ENCODE data around the gene KRCC1.
"Not testable (repeated sequence)": the region's sequence is repeated elsewhere in the genome, so short reads cannot be mapped to it uniquely, and the experiment has no call there.

KRCC1 gene

DNA sequence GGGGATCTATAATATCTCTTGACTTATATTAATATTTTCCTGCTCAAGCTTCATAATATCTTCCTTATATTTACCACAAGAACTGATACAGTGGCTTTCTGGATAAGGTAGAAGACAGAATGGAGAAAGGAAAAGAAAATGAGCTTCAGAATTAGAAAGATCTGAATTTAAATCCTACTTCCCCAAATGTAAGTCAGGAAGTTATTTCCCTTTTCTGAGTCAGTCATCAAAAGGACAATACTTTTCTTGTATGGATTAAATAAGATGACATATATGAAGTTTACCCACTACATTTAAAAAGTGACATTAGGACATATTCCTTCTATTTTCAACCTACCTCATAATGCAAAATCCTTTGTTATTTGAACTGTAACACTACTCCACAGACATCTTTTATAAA is 19.0 kb downstream of the KRCC1 start:
- no peak for DNase-seq

DNA sequence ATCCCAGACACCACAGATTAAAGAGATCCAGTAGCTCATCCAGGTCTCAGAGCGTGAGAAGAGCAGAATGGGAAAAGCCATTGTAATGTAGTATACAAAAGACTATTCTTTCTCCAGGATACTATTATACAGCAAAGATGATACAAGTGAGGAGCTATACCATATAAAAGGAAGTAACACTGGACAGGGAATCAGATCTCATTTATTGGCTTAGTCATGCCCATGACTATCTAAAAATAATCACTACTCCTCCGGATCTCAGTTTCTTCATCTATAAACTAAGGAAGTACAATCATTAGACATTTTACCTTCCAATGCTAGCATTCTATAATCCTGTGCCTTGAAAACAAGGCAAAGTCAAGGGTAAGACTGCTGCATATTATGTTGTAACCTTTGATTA is 19.4 kb downstream of the KRCC1 start:
- no peak for DNase-seq

DNA sequence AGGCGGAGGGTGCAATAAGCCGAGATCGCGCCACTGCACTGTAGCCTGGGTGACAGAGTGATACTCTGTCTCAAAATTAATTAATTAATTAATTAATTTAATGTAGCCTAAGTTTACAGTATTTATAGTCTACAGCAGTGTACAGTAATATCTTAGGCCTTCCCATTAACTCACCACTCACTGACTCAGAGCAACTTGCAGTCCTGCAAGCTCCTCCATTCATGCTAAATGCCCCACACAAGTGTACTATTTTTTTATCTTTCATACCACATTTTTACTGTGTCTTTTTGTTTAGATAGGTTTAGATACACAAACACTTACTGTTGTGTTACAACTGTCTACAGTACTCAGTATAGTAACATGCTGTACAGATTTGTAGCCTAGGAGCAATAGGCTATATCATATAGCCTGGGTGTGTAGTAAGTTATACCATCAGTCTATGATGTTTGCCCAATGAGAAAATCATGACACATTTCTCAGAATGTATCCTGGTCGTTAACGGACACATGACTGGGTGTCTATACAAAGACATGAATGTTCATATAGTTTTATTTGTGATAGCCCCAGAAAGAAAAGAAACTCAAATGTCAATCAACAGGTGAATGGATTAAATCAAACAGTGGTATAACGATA is 23.4 kb downstream of the KRCC1 start:
- no peak for DNase-seq

DNA sequence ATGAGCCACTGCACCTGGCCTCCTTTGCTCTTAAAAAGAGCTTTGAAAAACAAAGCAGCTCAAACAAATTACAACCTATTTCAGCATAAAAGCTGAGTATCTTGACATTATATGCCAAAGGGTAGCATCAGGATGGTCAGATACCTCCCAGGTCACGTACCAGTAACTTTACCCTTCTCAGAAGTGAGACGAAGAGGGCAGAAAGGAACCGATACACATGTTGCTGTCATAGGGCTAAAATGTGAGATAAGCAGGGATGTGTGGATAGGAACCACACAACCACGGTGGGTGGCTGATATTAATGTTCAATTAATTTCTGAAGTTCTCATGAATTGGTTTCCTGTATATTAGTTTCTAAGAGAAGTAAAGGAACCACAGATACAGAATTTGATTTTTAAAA is 26.7 kb downstream of the KRCC1 start:
- DNase-seq, result no peak

DNA sequence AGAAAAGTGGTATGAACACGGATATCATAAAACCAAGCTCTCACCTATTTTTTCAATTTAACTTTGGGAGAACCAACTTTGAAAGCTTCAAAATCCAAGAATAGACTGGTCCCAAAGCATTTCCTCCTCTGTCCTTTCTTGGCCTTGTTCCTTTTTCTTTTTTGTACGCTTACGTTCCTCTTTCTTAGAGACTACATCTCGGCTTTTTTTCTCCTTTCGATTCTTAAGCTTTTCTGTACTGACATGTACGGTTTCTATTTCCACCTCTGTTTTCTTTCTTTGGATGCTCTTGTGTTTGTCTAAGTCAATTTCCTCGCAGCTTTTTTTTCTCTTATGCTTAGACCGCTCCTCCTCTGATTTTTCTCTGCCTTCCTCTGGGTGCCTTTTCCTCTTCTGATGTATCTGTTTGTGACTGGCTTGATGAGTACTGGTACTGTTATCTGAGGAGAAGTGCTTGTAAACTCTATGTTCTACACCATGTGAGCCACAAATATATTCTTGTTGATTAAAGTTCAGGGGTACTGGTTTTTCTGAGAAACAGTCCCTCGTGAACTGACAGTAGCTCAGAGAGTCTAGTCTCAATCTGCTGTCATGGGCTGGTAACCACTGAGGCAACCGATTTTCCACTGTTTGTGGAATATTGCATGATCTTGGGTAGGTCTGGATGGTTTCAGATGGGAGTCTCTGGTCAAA is 27.7 kb downstream of the KRCC1 start:
- DNase-seq, result no peak

DNA sequence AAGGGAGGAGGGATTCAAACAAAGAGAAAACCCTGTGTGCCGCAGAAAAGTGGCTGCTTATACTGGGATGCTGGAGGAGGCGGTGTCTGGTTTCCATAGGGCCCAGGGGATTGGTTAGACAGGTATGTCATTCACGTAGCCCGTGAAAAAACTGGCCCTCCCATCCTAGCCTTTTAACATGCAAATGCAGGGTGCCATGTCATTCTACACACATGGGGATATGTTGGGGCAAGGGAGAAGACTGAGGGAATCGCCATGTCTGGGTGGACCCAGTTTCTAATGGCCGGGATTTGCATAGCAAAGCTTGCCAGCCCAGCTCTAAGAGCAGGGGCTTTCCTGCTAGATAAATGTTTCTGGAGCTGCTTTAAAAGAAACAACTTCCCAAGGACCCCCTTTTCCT is 31.1 kb downstream of the KRCC1 start:
- no peak for DNase-seq

DNA sequence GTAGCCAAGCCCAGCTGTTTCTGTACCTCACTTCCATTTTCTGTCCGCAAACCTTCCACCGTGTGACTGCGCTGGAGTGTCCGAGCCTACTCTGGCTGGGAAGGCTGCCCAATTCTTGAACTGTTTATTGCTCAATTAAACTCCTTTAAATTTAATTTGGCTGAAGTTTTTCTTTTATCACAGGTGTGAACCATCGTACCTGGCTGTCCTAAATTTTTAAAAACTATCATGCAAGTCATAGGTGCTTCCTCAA is 33.0 kb downstream of the KRCC1 start:
- no peak for DNase-seq

DNA sequence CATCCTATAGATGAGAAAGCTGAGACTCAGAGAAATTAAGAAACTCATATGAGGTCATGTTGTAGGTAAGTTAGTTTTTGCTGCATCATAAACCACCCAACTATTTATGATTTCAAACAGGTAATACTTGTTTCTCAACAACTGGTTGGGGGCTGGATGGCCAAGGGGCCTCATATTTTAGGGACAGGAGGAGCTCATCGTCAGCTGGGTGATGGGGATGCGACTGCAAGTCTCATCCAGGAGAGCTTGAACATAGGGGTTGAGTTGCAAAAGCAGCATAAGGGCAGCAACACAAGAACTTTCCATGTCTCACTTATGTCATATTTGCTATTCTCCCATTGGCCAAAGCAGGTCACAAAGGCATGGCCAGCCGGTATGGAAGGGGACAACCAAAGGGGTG is 35.6 kb downstream of the KRCC1 start:
- no peak for DNase-seq

DNA sequence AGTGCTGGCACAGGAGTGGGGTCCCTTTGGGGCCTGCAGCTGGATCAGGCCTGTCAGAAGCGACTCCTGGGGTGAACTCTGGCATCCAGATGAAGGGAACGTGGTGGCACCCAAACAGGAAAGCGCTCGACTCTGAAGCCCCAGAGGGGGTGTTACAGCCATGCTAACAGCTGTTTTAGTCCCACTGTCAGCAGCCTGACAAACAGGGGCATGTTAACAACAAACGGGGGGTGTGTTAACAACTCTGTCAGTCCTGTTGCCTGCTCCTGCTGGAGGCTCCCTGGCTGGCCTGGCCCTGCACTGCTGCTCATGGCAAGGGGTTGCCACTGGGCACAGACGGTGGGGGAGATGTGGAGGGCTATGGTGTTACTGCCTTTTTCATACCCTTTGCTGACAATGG is 36.7 kb downstream of the KRCC1 start:
- no peak for DNase-seq

DNA sequence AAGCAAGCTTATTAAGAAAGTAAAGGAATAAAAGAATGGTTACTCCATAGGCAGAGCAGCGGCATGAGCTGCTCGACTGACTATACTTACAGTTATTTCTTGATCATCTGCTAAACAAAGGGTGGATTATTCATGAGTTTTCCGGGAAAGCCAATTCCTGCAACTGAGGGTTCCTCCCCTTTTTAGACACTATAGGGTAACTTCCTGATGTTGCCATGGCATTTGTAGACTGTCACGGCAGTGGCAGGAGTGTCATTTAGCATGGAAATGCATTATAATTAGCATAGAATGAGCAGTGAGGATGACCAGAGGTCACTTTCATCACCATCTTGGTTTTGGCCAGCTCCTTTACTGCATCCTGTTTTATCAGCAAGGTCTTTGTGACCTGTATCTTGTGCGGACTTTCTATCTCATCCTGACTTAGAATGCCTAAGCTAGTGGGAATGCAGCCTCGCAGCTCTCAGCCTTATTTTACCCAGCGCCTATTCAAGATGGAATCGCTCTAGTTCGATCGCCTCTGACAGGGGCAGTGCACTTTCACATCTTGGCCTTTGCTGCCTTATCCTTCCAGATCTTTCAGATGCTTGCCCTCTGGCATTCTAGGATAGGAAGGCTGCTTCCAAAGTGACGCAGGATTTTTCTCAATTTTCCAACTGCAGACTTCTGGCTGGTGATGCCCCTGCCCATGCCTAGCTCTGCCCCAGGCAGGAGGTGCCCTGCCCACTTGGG is 37.3 kb downstream of the KRCC1 start:
- not testable (repeated sequence) for DNase-seq

DNA sequence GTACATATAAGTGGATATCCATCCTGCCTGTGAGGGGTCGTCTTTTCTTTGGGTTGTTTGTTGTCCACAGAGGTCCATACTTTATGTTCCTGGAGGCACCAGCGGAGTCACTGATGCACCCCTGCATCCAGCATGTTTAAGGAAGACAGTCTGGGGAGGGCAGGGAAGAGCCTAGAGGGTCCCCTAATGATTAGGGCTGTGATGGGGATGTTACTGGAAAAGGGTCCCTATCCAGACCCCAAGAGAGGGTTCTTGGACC is 37.9 kb downstream of the KRCC1 start:
- DNase-seq, result not testable (repeated sequence)

DNA sequence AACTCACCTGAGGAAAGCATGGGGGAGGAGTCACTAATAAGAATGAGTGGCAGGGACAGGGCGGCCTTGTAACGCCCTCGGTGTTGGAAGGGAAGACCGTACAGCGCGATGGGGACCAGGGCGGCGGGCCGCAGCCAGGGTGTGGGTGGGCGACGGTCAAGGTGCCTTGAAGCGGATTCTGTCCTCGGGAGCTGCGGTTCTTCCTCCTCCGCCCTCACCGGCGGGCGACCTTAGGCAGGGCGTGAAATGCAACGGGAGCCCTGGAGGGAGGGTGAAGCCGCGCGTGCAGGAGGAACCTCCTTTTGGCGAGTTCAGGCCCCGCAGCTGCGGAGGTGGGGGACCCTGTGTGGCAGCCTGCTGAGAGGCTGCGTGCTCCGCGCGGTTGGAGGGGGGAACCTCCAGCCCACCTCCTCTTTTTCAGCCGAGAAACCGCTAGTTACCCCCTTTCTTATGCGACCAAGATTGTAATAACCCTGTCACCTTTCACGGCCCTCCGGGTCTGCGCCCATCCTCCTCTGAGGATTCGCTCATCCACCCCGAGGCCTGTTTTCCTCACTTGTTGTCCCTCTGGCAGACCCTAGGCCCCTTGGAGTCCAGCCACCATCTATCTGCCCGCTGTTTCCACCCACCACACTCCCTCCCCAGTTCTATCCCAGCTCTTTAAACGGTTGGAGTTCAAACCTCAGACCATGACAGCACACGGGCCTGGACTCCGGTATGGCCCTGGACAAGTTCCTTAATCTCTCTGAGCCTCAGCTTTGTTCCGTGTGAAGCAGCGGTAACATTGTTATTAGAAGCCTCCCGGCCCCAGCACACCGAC is 38.4 kb downstream of the KRCC1 start:
- DNase-seq, result peak; percentile 64

DNA sequence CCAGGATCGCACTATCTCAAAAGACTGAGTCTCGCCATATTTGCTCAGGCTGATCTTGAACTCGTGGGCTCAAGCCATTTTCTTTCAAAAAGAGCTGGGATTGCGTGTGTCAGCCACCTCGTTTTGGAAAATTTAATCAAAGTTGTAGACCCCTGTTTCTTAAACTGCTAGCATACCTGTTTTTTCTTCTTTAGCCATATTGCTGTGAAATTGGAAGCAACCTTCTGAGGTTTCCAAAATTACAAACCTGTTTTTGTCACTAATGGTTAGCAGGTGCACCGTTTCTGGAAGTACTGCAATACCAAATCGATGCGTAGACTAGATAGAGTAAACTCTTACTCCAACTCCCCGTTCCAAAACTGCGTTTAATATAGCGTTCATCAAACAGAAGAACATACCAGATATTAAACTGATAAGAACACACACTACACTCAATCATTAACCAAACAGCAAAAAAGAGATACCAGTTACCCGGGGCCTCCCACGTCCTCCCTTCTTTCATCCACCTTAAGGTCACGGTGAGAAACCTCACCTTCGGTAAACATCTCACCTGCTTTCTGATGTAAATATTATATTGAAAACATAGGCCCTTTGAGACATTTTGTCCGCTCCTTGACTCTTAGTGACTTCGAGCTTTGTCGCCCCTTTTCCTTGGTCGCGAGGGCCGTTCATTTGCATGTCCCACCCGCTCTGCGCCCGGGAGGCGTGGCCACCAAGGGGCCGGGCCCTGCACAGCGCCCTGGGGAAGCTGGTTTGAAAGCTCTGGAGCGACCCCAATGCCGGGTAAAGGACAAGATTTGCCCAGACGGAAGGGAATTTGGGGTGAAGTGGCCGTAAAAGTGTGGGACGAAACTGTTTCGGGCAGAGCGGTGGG is 39.3 kb downstream of the KRCC1 start, which contains the start of gene RNU2-63P:
TSS of gene RNU2-63P (minus strand) at position 462 of the 874 bp plus-strand sequence.
- DNase-seq, result peak; percentile 73

DNA sequence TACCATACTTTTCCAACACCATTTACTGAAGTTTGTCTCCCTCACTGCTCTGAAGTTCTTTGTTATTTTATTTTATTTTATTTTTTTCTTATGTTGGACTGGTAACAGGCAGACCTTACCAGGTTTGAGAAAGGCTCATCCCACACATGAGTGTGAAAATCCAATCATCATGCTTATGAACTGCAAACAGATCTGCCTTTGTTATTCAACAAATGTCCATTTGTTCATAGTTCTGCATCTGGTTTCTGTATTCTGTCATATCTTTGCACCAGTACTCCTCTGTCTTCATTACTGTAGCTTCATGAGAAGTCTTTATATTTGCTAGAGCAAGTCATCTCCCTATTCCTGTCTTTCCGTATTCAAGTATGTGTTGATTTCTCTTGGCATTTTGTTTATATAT is 44.6 kb downstream of the KRCC1 start:
- DNase-seq, result no peak

DNA sequence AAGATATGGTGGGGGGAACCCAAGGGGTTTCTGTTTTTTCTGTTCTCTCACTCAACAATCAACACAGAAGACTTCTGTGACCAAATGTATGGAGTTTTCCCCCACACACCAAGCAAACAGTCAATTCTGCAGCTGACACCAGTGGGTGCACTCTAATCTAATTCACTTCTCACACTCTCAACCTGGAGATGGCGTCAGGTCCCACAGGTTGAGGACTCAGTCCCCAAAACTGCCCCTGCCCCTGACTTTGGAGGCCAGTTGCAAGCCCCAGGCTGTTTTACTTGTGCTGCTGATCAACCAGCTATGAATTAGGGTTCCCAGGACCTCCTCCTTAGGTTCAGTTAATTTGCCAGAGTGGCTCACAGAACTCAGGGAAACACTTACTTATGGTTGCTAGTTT is 45.4 kb downstream of the KRCC1 start:
- DNase-seq, result no peak

DNA sequence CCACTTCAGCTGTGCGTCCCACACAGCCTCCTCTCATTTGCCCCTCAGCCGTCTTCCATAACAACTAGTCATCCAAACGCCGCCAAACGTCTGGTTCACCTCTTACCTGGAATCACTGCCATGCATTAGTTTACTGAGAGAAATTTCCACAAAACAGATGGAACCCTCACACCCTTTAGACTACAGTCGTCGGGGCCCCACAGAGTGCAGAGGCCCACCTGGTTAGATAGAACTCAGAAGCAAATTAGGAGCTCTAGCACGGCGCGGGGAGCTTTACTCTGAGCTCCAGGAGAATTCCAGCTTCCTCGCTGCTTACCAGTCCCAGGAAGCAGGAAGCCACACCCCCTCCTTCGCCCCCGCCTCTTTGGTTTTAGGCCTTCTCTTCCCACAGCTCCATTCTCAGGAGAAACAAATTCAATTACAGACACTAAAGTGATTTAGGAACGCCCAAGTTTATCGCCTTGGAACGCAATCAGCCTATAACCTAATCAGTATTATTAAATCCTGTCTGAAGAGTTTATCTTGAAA is 48.6 kb downstream of the KRCC1 start:
- DNase-seq, result no peak

DNA sequence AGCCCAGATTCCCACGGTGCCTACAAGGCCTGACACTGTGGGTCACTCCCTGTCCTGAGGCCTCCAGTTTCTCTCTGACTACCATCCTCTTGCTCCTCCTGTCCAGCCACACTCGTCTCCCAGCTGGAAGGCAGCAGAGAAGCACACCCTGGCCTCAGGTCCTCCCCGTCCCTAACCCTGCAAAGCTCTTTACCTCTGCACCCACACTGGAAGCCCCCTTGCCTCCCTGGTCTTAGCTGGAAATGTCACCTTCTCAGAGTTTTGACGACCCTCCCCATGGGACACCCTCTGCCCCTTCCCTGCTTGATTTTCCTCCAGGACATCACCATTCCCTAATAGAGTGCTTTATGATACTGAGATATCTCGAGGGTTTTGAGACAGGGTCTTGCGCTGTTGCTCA is 49.8 kb downstream of the KRCC1 start:
- DNase-seq, result no peak

DNA sequence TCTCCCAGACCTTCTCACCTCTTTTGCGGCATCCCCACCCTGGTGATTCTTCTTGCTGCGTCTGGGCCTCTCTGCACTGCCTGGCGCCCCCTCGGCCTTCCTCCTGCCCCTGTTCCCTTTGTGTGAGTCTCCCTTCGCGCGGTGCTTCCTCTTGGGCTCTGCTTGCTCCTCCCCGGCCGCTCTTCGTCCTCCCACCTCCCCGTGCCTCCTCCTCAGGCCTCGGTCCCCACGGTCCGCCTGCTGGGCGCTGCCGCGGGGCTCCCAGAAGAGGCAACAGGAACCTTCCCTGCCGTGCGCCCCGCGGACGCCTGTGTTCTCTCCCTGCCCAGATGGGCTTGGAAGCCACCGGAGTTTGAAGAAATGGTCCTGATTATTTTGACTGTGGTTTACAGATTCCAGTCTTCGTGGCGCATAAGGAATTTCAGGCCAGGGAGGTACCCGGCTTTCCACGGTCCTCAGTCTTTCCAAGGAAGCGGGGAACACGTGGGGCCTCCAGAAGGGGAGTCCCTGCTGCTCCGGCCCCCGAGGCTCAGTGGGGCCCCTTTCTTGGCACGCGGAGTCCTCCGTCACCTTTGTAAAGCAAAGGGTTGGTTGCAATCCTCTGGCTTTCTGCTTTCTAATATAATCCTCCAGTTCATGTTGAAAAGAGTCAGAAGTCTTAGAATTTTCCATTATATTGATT is 52.4 kb downstream of the KRCC1 start:
- no peak for DNase-seq

DNA sequence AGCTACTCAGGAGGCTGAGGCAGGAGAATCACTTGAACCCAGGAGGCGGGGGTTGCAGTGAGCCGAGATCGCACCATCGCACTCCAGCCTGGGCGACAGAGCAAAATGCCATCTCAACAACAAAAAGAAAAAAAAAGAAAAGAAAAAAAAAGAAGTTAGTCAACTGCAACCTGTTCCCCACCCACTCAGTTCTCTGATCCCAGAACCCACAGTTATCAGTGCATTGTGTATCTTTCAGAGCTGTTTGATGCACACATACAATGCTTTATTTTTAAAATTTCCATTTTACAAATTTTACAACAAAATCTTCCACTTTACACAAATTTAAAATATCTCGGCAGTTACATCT is 53.2 kb downstream of the KRCC1 start:
- no peak for DNase-seq

DNA sequence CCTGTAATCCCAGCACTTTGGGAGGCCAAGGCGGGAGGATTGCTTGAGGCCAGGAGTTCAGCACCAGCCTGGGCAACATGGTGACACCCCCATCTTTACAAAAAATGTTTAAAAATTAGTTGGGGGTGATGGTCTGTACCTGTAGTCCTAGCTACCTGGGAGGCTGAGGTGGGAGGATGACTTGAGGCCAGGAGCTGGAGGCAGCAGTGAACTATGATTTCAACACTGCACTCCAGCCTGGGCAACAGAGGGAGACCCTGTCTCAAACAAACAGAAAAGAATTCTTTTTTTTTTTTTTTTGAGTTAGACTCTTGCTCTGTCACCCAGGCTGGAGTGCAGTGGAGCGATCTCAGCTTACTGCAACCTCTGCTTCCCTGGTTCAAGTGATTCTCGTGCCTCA is 55.1 kb downstream of the KRCC1 start:
- DNase-seq, result not testable (repeated sequence)

DNA sequence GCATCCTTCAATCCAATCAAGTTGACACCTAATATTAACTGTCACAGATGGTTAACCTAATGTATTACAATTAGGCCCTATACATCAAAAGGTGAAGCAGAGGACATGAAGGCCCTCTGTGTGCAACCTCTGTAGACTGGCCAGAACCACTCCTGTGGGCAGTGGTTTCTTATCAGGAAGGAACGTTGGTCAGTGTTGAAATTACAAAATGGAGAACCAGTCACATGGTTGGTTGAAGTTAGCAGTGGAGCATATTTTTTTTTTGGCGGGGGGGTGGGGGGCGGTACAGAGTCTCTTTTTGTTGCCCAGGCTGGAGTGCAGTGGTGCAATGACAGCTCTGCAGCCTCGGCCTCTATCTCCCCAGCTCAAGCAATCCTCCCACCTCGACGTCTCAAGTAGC is 59.0 kb downstream of the KRCC1 start:
- DNase-seq, result no peak

DNA sequence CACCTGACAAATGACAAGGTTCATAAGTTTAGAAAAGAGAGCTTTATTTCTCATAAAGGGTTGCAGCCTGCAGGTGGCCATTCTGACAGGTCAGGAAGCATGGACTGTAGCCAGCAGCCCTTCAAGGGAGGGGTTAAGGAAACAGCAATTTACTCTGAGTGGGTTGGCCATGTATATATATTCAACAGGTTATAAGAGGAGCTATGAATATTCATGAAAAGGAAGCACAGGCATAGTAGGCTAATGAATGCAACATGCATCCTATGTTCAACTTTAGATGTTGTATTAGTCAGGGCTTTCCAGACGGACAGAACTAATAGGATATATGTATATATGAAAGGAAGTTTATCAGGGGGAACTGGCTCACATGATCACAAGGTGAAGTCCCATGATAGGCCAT is 59.8 kb downstream of the KRCC1 start:
- no peak for DNase-seq
